Epithelial cell of prostate (primary cell): Measurements from ENCODE around the gene JMY.
"Not testable (repeated sequence)": the region's sequence is repeated elsewhere in the genome, so short reads cannot be mapped to it uniquely, and the experiment has no call there.

ENCODE experiments used
- DNase-seq: peaks from one replicate; pipeline ENCODE4 v3.0.0-alpha.2; 2011; ENCODE audit warnings: low read depth, low spot score
- H3K27ac ChIP-seq: fragments of 450-650 bp; 2 replicates; pipeline ENCODE4 v1.5.1; 2017; ENCODE audit warnings: mild to moderate bottlenecking

JMY gene

DNA sequence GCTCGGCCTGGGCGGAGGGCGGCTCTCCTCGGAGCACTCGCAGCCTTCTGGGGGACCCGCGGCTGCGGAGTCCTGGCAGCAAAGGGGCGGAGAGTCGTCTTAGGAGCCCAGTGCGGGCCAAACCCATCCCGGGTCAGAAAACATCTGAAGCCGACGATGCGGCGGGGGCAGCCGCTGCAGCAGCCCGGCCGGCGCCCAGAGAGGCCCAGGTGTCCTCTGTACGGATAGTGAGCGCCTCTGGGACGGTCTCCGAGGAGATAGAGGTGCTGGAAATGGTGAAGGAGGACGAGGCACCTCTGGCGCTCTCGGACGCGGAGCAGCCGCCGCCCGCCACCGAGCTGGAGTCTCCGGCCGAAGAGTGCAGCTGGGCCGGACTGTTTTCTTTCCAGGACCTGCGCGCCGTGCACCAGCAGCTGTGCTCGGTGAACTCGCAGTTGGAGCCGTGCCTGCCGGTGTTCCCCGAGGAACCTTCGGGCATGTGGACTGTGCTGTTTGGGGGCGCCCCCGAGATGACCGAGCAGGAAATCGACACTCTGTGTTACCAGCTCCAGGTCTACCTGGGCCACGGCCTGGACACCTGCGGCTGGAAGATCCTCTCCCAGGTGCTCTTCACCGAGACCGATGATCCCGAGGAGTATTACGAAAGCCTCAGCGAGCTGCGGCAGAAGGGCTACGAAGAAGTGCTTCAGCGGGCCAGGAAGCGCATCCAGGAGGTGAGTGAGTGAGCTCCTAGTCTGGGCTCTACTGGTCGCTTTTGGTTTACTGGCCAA is 1.2 kb downstream of the JMY start:
- H3K27ac ChIP-seq, result peak overlapping the region; percentile 95
- no peak for DNase-seq

- DNase-seq, result no peak
- H3K27ac ChIP-seq, result peak overlapping the region; percentile 95
Measured at GRCh38 chr5:79237740-79238560, 2.0 kb downstream of the JMY start.

DNA sequence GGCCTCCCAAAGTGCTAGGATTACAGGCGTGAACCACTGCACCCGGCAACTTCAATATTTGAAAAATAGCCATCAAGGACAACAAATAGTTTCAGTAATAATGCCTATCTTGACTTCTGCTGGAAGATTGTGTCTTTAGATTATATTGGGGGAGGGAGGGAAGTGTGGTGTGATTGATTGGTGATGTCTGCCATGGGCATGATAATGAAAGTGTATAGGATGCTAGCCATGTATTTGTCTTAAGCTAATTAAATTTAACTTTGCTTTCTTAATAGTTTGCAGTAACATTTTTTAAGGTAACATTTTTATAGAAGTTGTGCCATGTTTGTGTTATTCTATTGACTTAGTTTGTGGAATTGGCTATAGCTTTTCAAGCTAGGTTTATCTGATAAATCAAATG is 4.6 kb downstream of the JMY start:
- no peak for DNase-seq
- no peak overlapping the region for H3K27ac ChIP-seq

DNA sequence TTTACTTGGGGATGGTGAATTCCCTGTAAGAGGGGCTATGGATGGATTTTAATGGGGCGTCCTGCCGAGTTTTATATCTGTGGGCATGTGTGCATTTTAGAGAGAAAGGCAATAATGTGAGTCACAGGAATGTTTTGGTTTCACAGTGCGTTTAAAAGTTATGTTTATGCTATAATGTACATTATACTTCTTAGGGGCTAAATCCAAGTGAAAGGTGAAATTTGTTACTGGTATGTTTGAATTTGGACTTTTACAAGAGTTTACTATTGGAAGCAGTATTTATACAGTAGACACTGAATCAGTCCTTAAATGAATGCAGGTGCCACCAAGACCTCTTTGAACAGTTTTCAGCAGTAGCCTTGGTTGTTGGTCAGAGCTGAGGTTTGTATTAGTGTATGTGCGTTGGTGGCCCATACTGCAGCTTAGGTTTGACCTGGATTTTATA is 5.6 kb downstream of the JMY start:
- H3K27ac ChIP-seq, result no peak overlapping the region
- no peak for DNase-seq

DNA sequence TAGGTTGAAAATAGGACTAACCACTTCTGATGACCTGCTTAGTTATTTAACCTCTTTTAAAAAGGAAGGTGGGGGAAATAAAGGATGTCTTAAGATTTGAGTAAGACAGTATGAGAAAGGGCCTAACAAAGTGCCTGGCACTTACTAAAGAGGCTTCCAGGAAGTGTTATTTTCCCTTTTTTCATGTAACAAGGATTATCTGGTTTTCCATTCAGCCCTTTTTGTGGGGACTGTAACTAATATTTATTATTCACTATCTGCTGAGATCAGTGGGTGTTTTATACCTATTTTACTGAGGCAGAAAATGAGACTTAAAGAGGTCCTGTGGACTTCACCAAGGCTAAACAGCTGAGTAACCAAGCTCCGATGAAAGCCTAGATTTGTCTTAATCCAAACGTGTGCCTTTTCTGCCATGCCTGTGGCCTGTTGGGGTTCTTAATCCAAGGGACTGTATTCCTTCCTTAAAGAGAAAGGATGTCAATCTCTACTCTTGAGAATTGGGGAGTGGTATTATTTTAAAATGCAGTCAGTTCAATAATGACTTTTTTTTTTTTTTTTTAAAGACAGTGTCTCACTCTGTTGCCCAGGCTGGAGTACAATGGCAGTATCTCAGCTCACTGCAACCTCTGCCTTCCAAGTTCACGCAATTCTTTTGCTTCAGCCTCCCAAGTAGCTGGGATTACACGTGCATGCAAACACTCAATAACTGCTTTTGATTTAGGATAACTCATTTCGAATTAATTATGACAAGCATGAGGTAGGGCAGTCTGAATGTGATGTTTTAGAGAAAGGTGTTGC is 6.5 kb downstream of the JMY start:
- DNase-seq, result no peak
- H3K27ac ChIP-seq, result no peak overlapping the region

DNA sequence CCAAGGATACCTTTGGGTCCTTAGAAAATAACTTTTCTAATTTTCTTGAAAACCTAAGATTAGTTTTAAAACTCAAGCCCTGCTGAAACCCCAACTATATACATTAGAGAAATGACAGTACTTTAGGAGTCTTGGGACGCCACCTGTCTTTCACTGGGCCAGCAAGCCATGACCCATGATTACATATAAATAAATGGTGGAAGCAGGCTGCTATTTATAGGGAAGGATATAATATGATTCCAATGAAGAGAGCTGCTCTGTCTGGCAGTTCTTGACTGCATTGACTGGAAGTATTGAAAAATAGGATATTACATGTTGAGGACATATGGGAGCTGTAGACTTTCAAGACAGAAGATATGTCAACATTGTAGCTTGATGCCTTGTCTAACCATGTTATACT is 7.3 kb downstream of the JMY start:
- no peak for DNase-seq
- H3K27ac ChIP-seq, result no peak overlapping the region

DNA sequence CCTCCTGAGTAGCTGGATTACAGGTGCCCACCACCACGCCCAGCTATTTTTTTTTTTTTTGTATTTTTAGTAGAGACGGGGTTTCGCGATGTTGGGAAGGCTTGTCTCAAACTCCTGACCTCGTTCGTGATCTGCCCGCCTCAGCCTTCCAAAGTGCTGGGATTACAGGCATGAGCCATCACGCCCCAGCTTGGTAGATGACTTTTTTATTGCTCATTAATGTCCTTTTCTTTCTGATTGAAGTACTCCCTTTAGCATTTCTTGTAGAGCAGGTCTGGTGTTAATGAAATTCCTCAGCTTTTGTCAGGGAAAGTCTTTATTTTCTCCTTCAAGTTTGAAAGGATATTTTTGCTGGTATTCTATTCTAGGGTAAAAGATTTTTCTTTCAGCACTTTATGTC is 18.1 kb downstream of the JMY start:
- H3K27ac ChIP-seq, result peak overlapping the region; percentile 18
- not testable (repeated sequence) for DNase-seq

DNA sequence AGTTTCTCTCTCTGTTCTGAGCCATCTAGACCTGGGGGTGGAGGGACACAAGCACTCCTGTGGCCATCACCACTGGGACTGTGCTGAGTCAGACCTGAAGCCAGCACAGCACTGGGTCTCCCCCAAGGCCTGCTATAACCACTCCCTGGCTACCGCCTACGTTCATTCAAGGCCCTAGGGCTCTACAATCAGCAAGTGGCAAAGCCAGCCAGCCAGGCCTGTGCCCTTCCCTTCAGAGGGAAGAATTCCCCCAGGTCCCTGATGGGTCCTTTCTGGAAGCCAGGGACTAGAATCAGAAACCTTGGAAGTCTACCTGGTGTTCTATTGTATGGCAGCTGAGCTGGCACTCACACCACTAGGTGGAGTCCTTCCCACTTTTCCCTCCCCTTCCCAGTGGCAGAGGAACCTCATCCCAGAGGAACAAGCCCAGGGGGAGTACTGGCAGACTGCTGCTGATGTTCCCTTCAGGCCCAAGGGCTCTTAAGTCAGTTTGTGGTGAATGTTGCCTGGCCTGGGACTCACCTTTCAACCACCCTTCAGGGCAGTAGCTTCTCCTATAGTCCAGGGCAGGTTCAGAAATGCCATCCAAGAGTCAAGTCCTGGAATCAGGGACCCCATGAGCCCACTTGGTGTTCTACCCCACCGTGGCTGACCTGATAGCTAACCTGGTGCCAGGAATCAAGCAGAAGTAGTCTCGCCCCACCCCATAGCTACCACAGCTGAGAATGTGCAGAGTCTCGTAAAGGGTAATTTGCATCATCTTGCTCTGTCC is 20.0 kb downstream of the JMY start:
- H3K27ac ChIP-seq, result no peak overlapping the region
- DNase-seq, result no peak

GRCh38 chr5:79256563-79256962 is 20.6 kb downstream of the JMY start:
- H3K27ac ChIP-seq, result no peak overlapping the region
- DNase-seq, result no peak

DNA sequence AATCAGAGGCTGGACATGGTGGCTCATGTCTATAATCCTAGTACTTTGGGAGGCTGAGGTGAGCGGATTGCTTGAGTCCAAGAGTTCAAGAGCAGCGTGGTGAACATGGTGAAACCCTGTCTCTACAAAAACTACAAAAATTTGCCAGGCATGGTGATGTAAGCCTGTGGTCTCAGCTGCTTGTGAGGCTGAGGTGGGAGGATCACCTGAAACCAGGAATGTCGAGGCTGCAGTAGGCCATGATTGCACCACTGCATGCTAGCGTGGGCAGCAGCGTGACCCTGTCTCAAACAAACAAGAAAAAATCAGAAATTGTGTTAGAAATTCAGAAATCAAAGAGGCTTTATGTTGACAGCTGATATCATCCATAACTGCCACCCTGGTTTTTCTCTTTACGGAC is 21.4 kb downstream of the JMY start:
- H3K27ac ChIP-seq, result no peak overlapping the region
- DNase-seq, result no peak

DNA sequence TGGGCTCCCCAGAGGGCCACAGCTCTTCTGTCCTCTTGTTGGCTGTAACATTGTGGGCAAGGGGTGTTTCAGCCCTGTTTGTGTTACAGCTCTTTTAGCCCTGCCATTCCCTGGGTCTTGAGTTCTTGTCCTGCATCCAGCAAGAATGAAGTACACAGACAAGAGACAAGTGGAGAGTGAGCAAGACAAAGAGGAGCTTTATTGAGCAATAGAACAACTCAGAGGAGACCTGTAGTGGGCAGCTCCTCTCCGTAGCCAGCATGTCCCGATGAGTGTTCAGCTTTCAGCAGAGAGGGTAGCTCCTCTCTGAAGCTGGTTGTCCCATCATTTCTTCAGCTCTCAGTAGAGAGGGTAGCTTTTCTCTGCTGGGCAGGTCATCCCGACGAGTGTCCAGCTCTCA is 22.9 kb downstream of the JMY start:
- DNase-seq, result no peak
- H3K27ac ChIP-seq, result no peak overlapping the region

GRCh38 chr5:79259383-79259782 is 23.5 kb downstream of the JMY start:
- no peak for DNase-seq
- no peak overlapping the region for H3K27ac ChIP-seq

DNA sequence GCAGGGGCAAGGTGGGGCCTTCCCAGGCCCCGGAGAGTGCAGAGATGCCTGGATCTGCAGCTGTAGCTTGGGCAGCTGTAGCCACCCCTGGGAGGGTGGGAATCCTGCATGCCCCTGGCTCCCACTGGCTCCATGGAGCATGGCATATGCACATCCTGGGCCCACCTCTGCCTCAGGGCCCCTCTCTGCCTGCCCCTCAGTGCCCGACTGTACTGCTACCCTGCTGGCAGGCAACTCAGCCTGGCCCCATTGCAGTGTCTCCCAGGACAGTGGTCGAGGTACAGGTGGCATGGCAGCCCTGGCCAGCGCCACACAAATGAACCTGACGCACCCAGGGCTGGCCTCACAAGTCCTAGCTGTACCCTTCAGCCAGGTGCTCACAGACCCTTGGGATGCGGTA is 23.9 kb downstream of the JMY start:
- DNase-seq, result no peak
- no peak overlapping the region for H3K27ac ChIP-seq

- H3K27ac ChIP-seq, result no peak overlapping the region
- DNase-seq, result no peak
Measured at GRCh38 chr5:79261897-79262296, 26.0 kb downstream of the JMY start.

DNA sequence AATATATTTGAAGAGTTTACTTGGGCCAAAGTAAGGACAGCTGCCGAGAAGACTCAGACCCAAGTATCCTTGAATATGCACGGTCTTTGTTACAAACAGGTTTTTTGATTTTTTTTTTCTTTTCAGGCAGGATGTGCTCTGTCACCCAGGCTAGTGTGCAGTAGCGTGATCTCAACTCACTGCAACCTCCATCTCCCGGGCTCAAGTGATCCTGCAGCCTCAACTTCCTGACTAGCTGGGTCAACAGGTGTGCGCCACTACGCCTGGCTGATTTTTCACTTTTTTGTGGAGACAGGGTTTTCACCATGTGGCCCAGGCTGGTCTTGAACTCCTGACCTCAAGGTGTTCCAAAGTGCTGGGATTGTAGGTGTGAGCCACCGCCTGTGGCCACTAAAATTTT is 27.4 kb downstream of the JMY start:
- no peak overlapping the region for H3K27ac ChIP-seq
- no peak for DNase-seq

DNA sequence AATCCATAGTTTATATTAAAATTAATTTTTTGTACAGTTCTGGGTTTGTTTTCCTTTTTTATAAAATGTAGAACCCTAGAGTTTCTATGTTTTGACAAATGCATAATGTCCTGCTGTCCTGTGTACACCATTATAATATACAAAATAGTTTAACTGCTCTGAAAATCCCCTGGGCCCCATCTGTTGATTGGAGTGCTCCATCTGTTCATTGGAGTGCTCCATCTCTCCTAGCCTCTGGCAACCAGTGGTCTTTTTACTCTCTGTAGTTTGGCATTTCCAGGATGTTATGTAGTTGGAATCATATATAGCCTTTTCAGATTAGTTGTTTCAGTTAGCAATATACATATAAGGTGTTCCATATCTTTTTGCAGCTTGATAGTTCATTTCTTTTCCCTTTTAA is 31.2 kb downstream of the JMY start:
- H3K27ac ChIP-seq, result no peak overlapping the region
- no peak for DNase-seq

GRCh38 chr5:79269733-79270166 is 33.8 kb downstream of the JMY start:
- DNase-seq, result no peak

GRCh38 chr5:79273341-79273740 is 37.4 kb downstream of the JMY start:
- no peak for DNase-seq
- H3K27ac ChIP-seq, result no peak overlapping the region

More at GRCh38 chr5:79269733-79270166, 33.8 kb downstream of the JMY start:
- H3K27ac ChIP-seq, result no peak overlapping the region

DNA sequence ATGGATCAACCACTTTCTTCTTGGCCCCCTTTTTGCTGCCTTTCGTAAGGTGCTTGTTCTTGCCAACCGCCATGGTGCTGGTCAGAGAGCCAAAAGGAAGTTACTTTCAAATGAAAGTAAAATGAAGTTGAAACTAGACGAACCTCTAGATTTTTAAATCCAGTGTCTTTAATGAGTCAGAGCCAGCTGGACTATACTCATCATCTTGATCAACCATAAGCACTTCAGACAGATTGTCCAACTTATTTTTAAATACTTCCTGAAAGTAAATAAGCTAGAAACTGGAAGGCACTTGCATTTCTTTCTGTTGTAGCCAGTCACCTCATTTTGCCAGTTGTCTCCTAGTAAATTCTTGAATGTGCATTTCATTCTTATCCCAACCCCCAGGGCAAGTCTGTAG is 48.9 kb downstream of the JMY start:
- H3K27ac ChIP-seq, result no peak overlapping the region
- DNase-seq, result no peak

DNA sequence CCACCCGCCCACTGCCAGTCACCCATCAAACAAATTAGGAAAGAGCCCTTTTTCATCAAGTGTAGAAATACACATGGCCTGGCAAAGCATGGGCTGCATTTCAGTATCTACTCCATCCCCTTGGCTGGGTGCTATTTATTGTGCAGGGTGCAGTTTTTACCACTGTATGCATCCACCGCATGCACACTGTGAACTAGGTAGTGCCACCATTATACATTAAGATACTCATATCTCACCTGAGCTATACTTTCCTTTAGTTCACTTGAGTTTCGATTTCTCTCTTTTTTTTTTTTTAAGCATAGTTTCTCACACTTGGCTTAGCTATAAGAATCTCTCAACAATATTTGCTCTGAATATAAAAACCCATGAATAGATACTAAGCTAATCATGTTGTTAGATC is 49.4 kb downstream of the JMY start:
- no peak overlapping the region for H3K27ac ChIP-seq
- DNase-seq, result no peak
